Ovary (tissue), 3 donors: ENCODE results near the gene GRID2.

Experiments
- CTCF ChIP-seq, 3 donors: fragments of 450-650 bp in 2 of 3; fragments of 200-600 bp in 1 of 3; IDR thresholded peaks; one replicate each; pipeline versions ENCODE4 v1.5.1 to v1.8.0; 2016 to 2022; ENCODE audit warnings: antibody characterized with exemption in 3 of 3, mild to moderate bottlenecking in 1 of 3
- EP300 ChIP-seq: sonication (generic); formaldehyde crosslinking; IDR thresholded peaks from one replicate; pipeline ENCODE4 v1.6.1; 2017; ENCODE audit warnings: antibody characterized with exemption
- donor health status: DM: no; HTN: no; CAD: no.

DNA sequence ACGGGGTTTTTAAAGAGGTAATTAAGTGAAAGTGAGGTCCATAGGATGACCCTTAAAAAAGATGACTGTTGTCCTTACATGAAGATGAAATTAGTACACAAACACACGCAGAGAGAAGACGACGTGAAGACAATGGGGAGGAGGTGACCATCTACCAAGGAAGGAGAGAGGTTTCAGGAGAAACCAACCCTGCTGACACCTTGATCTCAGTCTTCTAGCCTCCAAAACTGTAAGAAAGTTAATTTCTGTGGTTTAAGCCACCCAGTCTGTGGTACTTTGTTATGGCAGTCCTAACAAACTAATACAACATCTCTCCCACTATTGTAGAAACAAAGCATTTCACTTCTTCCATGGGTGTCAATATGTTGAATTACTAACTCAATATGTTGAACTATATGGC lies 1385.2 kb downstream of the GRID2 start:
- no peak for TF ChIP-seq CTCF (IDR thresholded peaks at IDR 0.05)
- no peak for TF ChIP-seq EP300
